ENCODE results near the gene ACE. TPM values are rescaled to one million over a fixed set of nuclear protein-coding genes. Genes with fewer than 3 reads are reported as not detected.

Gene ACE
- total RNA-seq, 4 donors from 2014 or later = 3.1 to 5.8 (median 4.2) TPM

DNA sequence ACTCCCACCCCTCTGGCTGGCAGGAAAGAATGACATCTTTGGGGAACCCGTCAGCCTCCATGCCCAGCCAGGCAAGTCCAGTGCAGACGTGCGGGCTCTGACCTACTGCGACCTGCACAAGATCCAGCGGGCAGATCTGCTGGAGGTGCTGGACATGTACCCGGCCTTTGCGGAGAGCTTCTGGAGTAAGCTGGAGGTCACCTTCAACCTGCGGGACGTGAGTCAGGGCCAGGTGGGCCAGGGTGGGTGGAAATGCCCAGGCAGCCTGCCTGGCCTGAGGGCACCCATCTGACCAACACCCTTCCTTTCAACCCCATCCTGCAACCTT, 65.3 kb downstream of the ACE start:
- H3K4me1 ChIP-seq = peaks cover 6 to 12% (median 8%) of the 10 kb centered on the region in 3 donors
- WGBS, 2 donors = 88 to 96% methylated on average over 5 to 7 of the region's 9 CpGs
- H3K36me3 ChIP-seq = no peaks in the 10 kb centered on the region
- no peak overlapping the region for H3K4me3 ChIP-seq
- TF ChIP-seq POLR2A (IDR thresholded peaks at IDR 0.05) = no peak
- TF ChIP-seq, protein P1, sequence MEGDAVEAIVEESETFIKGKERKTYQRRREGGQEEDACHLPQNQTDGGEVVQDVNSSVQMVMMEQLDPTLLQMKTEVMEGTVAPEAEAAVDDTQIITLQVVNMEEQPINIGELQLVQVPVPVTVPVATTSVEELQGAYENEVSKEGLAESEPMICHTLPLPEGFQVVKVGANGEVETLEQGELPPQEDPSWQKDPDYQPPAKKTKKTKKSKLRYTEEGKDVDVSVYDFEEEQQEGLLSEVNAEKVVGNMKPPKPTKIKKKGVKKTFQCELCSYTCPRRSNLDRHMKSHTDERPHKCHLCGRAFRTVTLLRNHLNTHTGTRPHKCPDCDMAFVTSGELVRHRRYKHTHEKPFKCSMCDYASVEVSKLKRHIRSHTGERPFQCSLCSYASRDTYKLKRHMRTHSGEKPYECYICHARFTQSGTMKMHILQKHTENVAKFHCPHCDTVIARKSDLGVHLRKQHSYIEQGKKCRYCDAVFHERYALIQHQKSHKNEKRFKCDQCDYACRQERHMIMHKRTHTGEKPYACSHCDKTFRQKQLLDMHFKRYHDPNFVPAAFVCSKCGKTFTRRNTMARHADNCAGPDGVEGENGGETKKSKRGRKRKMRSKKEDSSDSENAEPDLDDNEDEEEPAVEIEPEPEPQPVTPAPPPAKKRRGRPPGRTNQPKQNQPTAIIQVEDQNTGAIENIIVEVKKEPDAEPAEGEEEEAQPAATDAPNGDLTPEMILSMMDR (IDR thresholded peaks at IDR 0.05) = no peak
- H3K27me3 ChIP-seq = peaks cover 4 to 35% (median 10%) of the 10 kb centered on the region in 4 donors
- intact Hi-C loops (cut with DNase I) = no loop called here
- no peaks in the 10 kb centered on the region for H3K9me3 ChIP-seq
- DNase-seq = no peak
- H3K27ac ChIP-seq = no peak overlapping the region

DNA sequence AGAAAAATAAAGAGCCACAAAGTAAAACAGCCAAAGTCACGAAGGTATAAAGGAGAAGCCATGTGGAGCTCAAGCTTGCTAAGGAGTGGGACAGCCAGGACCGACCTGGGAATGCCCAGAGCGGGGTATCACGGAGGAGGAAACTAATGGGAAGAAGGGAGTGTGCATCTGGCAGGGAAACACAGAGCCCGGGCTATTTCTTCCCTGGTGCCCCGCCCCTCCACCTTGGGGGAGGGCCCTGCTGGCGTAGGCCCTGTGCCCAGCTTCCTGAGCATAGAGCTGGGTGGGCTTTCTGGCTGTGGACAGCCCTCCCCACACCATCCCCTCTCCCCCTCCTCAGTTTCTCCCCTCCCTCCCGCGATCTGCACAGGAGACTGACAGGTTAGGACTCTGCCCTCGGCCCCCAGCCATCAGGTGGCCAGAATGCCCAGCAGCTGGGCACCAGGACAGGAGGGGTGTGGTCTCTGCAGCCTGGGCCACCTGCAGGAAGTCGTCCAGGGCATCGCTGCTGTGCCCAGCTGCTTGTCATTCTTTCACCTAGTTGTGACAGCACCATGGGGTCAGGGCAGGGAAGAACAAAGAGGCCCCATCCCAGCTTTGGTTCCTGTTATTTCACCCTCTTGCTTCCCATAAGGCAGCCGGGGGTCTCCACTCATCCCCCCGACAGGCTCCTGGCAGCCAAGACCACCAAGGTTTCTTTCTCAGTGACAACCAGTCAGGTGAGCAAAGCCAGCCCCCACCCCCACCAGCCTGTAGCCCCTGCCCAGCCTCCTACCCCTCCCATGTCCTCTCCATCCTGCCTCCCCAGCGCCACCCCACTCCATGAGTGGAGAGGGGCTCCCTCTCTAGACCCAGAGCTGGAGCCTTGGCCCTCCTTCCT, 66.3 kb downstream of the ACE start:
- Histone ChIP-seq H3K36me3 (no peaks in the 10 kb centered on the region), H3K4me1 (peaks cover 3 to 6% (median 4%) of the 10 kb centered on the region in 3 donors), H3K9me3 (no peaks in the 10 kb centered on the region), H3K4me3 (no peak overlapping the region), H3K27me3 (peaks cover 2 to 25% (median 7%) of the 10 kb centered on the region in 4 donors), H3K27ac (no peak overlapping the region)
- WGBS, 2 donors = 35 to 46% methylated on average over 9 to 14 of the region's 15 CpGs
- no peak for DNase-seq
- intact Hi-C loops (cut with DNase I) = no loop called here
- no peak for TF ChIP-seq POLR2A (IDR thresholded peaks at IDR 0.05)
- TF ChIP-seq, protein P1 (IDR thresholded peaks at IDR 0.05) = no peak

DNA sequence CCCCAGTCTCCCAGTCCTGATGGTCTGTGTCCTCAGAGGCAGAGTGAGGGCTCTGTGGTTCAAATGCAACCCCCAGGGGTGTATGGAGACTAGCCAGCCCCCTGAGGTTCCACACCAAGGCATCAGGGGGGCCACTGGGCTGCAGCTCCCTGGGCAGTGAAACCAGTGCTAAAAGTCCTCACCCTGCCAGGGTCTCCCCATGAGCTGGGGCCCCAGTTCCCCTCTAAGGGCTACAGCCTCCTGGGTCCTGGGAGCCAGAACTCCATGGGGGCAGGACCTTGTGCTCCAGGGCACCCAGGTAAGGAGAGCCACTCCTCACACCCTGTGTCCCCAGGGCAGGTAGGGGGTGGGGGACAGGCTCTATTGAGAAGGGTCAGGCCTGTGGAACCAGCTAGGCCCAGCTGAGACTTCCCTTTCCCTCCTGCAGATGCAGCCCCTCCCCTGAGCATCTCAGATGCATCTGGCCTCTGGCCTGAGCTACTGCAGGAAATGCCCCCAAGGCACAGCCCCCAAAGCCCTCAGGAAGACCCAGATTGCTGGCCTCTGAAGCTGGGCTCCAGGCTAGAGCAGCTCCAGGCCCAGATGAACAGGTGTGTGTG, 67.1 kb downstream of the ACE start:
- intact Hi-C loops (cut with DNase I) = no loop called here
- H3K36me3 ChIP-seq = no peaks in the 10 kb centered on the region
- H3K4me1 ChIP-seq = peaks cover 0 to under 1% (median 0%) of the 10 kb centered on the region in 3 donors
- no peak for DNase-seq
- H3K9me3 ChIP-seq = no peaks in the 10 kb centered on the region
- TF ChIP-seq, protein P1 (IDR thresholded peaks at IDR 0.05) = no peak
- no peak for TF ChIP-seq POLR2A (IDR thresholded peaks at IDR 0.05)
- no peak overlapping the region for H3K27ac ChIP-seq
- peaks cover 0 to 18% (median 2%) of the 10 kb centered on the region in 4 donors for H3K27me3 ChIP-seq
- H3K4me3 ChIP-seq = no peak overlapping the region

DNA sequence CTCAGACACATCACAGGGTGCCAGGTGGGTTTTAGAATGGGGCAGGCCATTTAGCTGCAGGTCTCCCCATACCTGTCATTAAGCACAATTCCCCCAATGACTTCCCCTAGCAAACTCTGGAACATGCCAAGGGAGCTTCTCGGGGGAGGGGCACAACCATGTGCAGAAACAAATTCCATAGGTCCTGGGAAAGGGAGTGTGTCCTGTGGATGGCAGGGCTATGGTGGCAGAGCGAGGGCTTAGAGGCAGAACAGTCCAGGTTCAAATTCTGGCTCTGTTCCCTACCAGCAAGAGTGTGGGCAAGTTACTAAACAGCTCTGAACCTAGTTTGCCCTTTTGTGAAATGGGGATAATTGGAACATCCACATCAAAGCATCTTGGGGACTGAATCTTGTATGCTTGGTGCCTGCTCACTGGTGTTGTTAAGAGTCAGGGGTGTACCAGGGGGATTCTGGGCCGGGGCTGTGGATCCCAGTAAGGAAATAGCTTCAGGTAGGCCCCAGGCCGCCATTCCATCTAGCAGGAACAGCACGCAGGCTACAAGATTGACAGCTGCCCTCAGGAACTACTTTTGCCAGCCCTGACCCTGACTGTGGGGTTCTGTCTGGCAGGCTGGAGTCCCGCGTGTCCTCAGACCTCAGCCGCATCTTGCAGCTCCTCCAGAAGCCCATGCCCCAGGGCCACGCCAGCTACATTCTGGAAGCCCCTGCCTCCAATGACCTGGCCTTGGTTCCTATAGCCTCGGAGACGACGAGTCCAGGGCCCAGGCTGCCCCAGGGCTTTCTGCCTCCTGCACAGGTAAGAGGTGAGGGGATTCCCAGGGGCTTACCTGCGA, 67.8 kb downstream of the ACE start:
- H3K27me3 ChIP-seq = peaks cover 0 to 10% (median 0%) of the 10 kb centered on the region in 4 donors

More for the DNA sequence above, 67.8 kb downstream of the ACE start:
- TF ChIP-seq POLR2A (IDR thresholded peaks at IDR 0.05) = no peak
- TF ChIP-seq, protein P1 (IDR thresholded peaks at IDR 0.05) = no peak
- Histone ChIP-seq H3K4me3 (no peak overlapping the region), H3K4me1 (peaks cover 0 to 8% (median 6%) of the 10 kb centered on the region in 3 donors), H3K27ac (no peak overlapping the region), H3K9me3 (no peaks in the 10 kb centered on the region), H3K36me3 (no peaks in the 10 kb centered on the region)
- WGBS, 2 donors = 74 to 92% methylated on average over 3 to 5 of the region's 13 CpGs
- DNase-seq = no peak
- intact Hi-C loops (cut with DNase I) = no loop called here

Data from esophagus squamous epithelium (tissue), 5 donors.